ENCODE results near the gene SPATA9. TPM values are rescaled to one million over a fixed set of nuclear protein-coding genes. Genes with fewer than 3 reads are reported as not detected.
"Not testable (repeated sequence)": the region's sequence is repeated elsewhere in the genome, so short reads cannot be mapped to it uniquely, and the experiment has no call there.

The SPATA9 gene
- total RNA-seq, 1 donor from 2014 or later, result 0.33 TPM

DNA sequence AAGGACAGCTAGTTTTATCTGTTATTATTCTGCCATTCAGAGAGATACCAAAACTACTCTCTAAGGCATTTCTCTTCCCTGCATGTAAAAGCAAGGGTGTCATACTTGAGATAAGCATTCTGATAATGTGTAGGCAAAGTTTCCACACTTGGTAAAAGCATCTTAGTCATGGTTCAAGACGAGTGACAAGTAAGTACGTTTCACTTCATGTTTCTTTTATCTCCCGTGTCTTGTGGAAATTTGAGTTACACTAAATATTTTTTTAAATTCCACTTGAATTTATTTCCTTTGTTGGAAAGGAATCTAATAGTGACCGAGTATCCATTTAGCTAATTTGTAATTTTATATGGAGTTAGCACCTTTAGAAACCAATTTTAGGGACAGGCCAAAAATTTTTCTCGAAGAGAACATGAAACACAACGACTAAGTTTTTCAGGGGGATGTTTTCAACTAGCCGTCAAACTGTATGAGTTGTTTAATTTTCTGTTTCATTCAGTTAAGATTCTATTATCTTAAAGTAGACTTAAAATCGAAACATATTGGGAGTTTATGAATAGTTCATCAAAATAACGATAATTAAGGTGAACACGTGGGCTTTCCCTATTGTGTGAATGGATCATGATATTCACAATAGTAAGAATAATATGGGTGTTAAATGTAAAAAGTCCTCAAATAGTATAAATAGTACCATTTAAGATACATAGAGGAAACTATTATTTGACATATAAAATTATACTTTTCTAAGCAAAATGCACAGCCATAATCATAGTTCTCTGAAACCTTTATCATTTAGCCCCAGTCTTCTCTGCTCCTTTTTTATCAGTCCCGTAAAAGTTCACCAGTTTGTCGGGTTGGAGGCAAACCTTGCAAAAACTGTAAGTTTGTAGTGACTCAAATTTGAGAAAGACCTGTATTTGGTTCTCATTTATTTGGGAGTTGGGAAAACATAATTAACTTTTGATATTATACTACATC is 34.6 kb downstream of the SPATA9 start:
- H3K27me3 Mint-ChIP-seq (ENCODE audit: unreplicated experiment), result no peaks in the 10 kb centered on the region
- TF ChIP-seq, protein P1, sequence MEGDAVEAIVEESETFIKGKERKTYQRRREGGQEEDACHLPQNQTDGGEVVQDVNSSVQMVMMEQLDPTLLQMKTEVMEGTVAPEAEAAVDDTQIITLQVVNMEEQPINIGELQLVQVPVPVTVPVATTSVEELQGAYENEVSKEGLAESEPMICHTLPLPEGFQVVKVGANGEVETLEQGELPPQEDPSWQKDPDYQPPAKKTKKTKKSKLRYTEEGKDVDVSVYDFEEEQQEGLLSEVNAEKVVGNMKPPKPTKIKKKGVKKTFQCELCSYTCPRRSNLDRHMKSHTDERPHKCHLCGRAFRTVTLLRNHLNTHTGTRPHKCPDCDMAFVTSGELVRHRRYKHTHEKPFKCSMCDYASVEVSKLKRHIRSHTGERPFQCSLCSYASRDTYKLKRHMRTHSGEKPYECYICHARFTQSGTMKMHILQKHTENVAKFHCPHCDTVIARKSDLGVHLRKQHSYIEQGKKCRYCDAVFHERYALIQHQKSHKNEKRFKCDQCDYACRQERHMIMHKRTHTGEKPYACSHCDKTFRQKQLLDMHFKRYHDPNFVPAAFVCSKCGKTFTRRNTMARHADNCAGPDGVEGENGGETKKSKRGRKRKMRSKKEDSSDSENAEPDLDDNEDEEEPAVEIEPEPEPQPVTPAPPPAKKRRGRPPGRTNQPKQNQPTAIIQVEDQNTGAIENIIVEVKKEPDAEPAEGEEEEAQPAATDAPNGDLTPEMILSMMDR (IDR thresholded peaks at IDR 0.05; ENCODE audit: unreplicated experiment), result no peak
- no peak overlapping the region for H3K4me3 Mint-ChIP-seq (ENCODE audit: unreplicated experiment)
- H3K4me1 Mint-ChIP-seq (ENCODE audit: unreplicated experiment), result peaks cover 7% of the 10 kb centered on the region
- DNase-seq (ENCODE audit: low spot score), result no peak
- H3K36me3 Mint-ChIP-seq (ENCODE audit: low read depth, unreplicated experiment), result no peaks in the 10 kb centered on the region
- H3K27ac Mint-ChIP-seq (ENCODE audit: unreplicated experiment), result no peak overlapping the region
- no peaks in the 10 kb centered on the region for H3K9me3 Mint-ChIP-seq (ENCODE audit: unreplicated experiment)

GRCh38 chr5:95646569-95647431 is 36.0 kb downstream of the SPATA9 start, which contains the start of gene RFESD:
Gene RFESD (plus strand): TSS chr5:95646777. CDS start chr5:95652272, 5,495 bp downstream.
- H3K4me1 Mint-ChIP-seq (ENCODE audit: unreplicated experiment), result peaks cover 7% of the 10 kb centered on the region
- H3K36me3 Mint-ChIP-seq (ENCODE audit: low read depth, unreplicated experiment), result no peaks in the 10 kb centered on the region
- peak within 1 kb of the TSS; percentile 84 for H3K4me3 Mint-ChIP-seq (ENCODE audit: unreplicated experiment)
- H3K9me3 Mint-ChIP-seq (ENCODE audit: unreplicated experiment), result no peaks in the 10 kb centered on the region
- TF ChIP-seq, protein P1 (IDR thresholded peaks at IDR 0.05; ENCODE audit: unreplicated experiment), result no peak
- H3K27ac Mint-ChIP-seq (ENCODE audit: unreplicated experiment), result no peak within 1 kb of the TSS
- H3K27me3 Mint-ChIP-seq (ENCODE audit: unreplicated experiment), result no peaks in the 10 kb centered on the region
- DNase-seq (ENCODE audit: low spot score), result peak; percentile 95

GRCh38 chr5:95646226-95646568 is 36.6 kb downstream of the SPATA9 start:
- not testable (repeated sequence) for DNase-seq (ENCODE audit: low spot score); H3K36me3 Mint-ChIP-seq (ENCODE audit: low read depth, unreplicated experiment); H3K4me1 Mint-ChIP-seq (ENCODE audit: unreplicated experiment); H3K27me3 Mint-ChIP-seq (ENCODE audit: unreplicated experiment); H3K27ac Mint-ChIP-seq (ENCODE audit: unreplicated experiment); H3K9me3 Mint-ChIP-seq (ENCODE audit: unreplicated experiment)
- H3K4me3 Mint-ChIP-seq (ENCODE audit: unreplicated experiment), result peak overlapping the region; percentile 54

DNA sequence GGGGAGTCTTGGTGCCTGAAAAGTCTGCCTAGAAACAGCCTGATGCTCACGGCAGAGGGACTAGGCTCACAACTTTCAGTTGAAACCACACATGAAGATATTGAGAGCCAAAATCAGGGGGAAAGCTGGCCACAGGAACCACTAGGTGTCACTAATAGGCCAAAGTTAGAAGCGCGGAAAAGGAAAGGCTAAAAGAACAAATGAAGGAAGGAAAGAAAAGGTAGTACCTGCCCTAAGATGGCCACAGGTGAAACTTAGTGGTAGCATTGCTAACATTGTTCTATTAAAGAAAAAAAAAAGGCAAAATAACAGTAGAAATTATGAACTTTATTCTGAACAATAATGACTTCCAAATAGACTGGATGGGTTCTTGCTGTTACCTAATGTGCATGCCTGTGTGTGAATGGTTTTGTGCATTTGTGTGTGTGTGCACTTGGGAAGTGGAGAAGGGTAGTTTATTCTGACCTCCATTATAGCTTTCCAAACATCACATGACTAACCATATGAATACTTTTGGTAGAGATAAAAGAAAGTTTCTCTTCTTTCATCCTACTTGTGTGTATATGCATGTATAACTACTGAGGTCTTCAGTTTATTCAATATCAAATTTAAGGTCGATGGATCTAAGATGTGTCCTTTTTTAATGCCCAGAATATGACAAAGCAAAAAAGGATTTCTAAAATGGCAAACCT is 38.3 kb downstream of the SPATA9 start:
- Mint-ChIP-seq H3K36me3 (ENCODE audit: low read depth, unreplicated experiment) (no peaks in the 10 kb centered on the region), H3K27me3 (ENCODE audit: unreplicated experiment) (no peaks in the 10 kb centered on the region), H3K4me3 (ENCODE audit: unreplicated experiment) (no peak overlapping the region), H3K9me3 (ENCODE audit: unreplicated experiment) (no peaks in the 10 kb centered on the region), H3K4me1 (ENCODE audit: unreplicated experiment) (peaks cover 7% of the 10 kb centered on the region), H3K27ac (ENCODE audit: unreplicated experiment) (no peak overlapping the region)
- TF ChIP-seq, protein P1 (IDR thresholded peaks at IDR 0.05; ENCODE audit: unreplicated experiment), result peak; percentile 48
- peak; percentile 30 for DNase-seq (ENCODE audit: low spot score)

DNA sequence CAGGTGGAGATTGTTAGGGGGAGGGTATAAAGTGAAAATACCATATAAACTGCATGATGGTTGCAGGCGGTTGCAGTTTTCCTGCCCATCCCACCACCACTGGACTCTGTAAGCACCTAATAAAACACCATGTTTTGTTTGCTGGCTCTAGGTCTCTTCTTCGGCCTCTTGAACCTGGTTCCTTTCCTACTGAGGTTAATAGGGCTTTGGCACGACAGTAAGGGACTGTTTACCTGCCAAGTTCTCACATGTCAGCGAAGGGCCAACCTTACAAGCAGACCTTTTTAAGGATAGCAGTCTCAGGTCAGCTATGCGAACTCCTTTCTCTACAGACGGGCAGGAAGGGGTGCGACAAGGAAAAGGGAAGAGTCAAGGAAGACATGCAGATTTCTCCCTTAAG is 39.6 kb downstream of the SPATA9 start:
- H3K27me3 Mint-ChIP-seq (ENCODE audit: unreplicated experiment), result peaks cover 1% of the 10 kb centered on the region
- H3K9me3 Mint-ChIP-seq (ENCODE audit: unreplicated experiment), result no peaks in the 10 kb centered on the region
- no peak overlapping the region for H3K27ac Mint-ChIP-seq (ENCODE audit: unreplicated experiment)
- TF ChIP-seq, protein P1 (IDR thresholded peaks at IDR 0.05; ENCODE audit: unreplicated experiment), result no peak
- no peaks in the 10 kb centered on the region for H3K36me3 Mint-ChIP-seq (ENCODE audit: low read depth, unreplicated experiment)
- no peak overlapping the region for H3K4me3 Mint-ChIP-seq (ENCODE audit: unreplicated experiment)
- peaks cover 7% of the 10 kb centered on the region for H3K4me1 Mint-ChIP-seq (ENCODE audit: unreplicated experiment)
- no peak for DNase-seq (ENCODE audit: low spot score)

Measured in endothelial cell (in vitro differentiated cells).